Measurements from ENCODE around the gene CTSW.

Gene CTSW

GRCh38 chr11:65868076-65868667 is 11.5 kb upstream of the CTSW start:
- DNase-seq, result peak; percentile 26 to 53

GRCh38 chr11:65868907-65869306 is 10.7 kb upstream of the CTSW start:
- no peak for DNase-seq

GRCh38 chr11:65869643-65870306 is 9.9 kb upstream of the CTSW start:
- peak in 1 of 2 experiments; percentile 46 for DNase-seq

- no peak for DNase-seq
Measured at GRCh38 chr11:65870307-65870658, 9.4 kb upstream of the CTSW start.

- DNase-seq, result peak in 1 of 2 experiments; percentile 37
Measured at GRCh38 chr11:65870706-65871681, 8.6 kb upstream of the CTSW start.

- DNase-seq, result no peak
Measured at GRCh38 chr11:65871811-65872548, 7.7 kb upstream of the CTSW start.

GRCh38 chr11:65872586-65873317 is 6.9 kb upstream of the CTSW start, which contains the start of gene EFEMP2:
EFEMP2 (minus strand) TSS chr11:65872800; CDS start chr11:65872354, 446 bp downstream.
- DNase-seq, result no peak

- DNase-seq, result peak; percentile 85 to 97
Measured at GRCh38 chr11:65873318-65874156, 6.1 kb upstream of the CTSW start.

GRCh38 chr11:65880027-65880426 is 390 bp downstream of the CTSW start:
- no peak for DNase-seq

GRCh38 chr11:65880844-65881421 is 1.3 kb downstream of the CTSW start:
- no peak for DNase-seq

- no peak for DNase-seq
Measured at GRCh38 chr11:65882120-65883057, 2.8 kb downstream of the CTSW start.

- no peak for DNase-seq
Measured at GRCh38 chr11:65883058-65883761, 3.6 kb downstream of the CTSW start.

GRCh38 chr11:65883786-65884715 is 4.4 kb downstream of the CTSW start:
- DNase-seq, result no peak

- DNase-seq, result peak; percentile 29 to 79
Measured at GRCh38 chr11:65884716-65885092, 5.1 kb downstream of the CTSW start.

- DNase-seq, result no peak
Measured at GRCh38 chr11:65885231-65885630, 5.6 kb downstream of the CTSW start.

GRCh38 chr11:65885808-65886536 is 6.3 kb downstream of the CTSW start:
- no peak for DNase-seq

Data from NCI-H526 (cell line).